Fibroblast of lung (primary cell): ENCODE data around the gene HDAC4. TPM values are rescaled to one million over a fixed set of nuclear protein-coding genes. Genes with fewer than 3 reads are reported as not detected.

ENCODE experiments used
- DNase-seq, 2 donors: peaks; one replicate each; pipeline versions ENCODE4 v3.0.0 to v3.0.0-alpha.2; 2010; ENCODE audit warnings: low read depth in 2 of 2
- H2AFZ ChIP-seq: 2 replicates; pipeline ENCODE4 v1.5.1; 2012; ENCODE audit warnings: low read length, control low read depth, inconsistent platforms
- H3K27ac ChIP-seq: 2 replicates; pipeline ENCODE4 v1.5.1; 2011; ENCODE audit warnings: low read length, control low read depth; ENCODE audit not compliant: insufficient read depth
- H3K27me3 ChIP-seq: 2 replicates; pipeline ENCODE4 v1.5.1; 2011; ENCODE audit warnings: mild to moderate bottlenecking, low read length; ENCODE audit not compliant: control insufficient read depth, insufficient read depth
- H3K36me3 ChIP-seq: 2 replicates; pipeline ENCODE4 v1.5.1; 2011; ENCODE audit warnings: low read length; ENCODE audit not compliant: control insufficient read depth, insufficient read depth
- H3K4me1 ChIP-seq: 2 replicates; pipeline ENCODE4 v1.5.1; 2011; ENCODE audit warnings: low read length; ENCODE audit not compliant: control insufficient read depth, insufficient read depth; ENCODE audit errors: extremely low read depth
- H3K4me2 ChIP-seq: 2 replicates; pipeline ENCODE4 v1.5.1; 2011; ENCODE audit warnings: low read length, control low read depth; ENCODE audit not compliant: insufficient read depth; ENCODE audit errors: extremely low read depth
- H3K4me3 ChIP-seq, 4 experiments: fragments of 200-600 bp in 1 of 4; sonication (generic) in 1 of 4; replicated peaks in 1 of 4; 2 replicates each; pipeline ENCODE4 v1.5.1; 2011 to 2016; ENCODE audit warnings: low read length in 4 of 4, low read depth in 3 of 4, mild to moderate bottlenecking in 3 of 4, control low read depth in 2 of 4, inconsistent platforms in 1 of 4, mixed read lengths in 1 of 4; ENCODE audit not compliant: insufficient read depth in 1 of 4; ENCODE audit errors: control extremely low read depth in 1 of 4
- H3K79me2 ChIP-seq: 2 replicates; pipeline ENCODE4 v1.5.1; 2012; ENCODE audit warnings: mild to moderate bottlenecking, low read length, inconsistent platforms; ENCODE audit not compliant: control insufficient read depth, insufficient read depth
- H3K9ac ChIP-seq: 2 replicates; pipeline ENCODE4 v1.5.1; 2011; ENCODE audit warnings: mild to moderate bottlenecking, low read length, control low read depth; ENCODE audit not compliant: insufficient read depth
- H3K9me3 ChIP-seq: 2 replicates; pipeline ENCODE4 v1.5.1; 2012; ENCODE audit warnings: low read depth, low read length; ENCODE audit not compliant: control insufficient read depth, insufficient read depth
- H4K20me1 ChIP-seq: 2 replicates; pipeline ENCODE4 v1.5.1; 2011; ENCODE audit warnings: low read length; ENCODE audit not compliant: control insufficient read depth, insufficient read depth; ENCODE audit errors: extremely low read depth
- EZH2 ChIP-seq: IDR thresholded peaks from 2 replicates; pipeline ENCODE4 v1.5.1; 2012; ENCODE audit warnings: low read length, control low read depth, mild to moderate bottlenecking; ENCODE audit errors: missing control alignments
- polyA plus RNA-seq, 2 donors: library from polyadenylated mRNA; depleted of rRNA in 1 of 2; stranded (reverse) in 1 of 2; unstranded in 1 of 2; fragments of >200 nt; gene quantifications; 2 replicates each; pipeline ENCODE4 v1.2.1, GENCODE V29; 2011 to 2012; ENCODE audit warnings: missing spikeins in 1 of 2
- total RNA-seq: library from RNA; depleted of rRNA; stranded (reverse); fragments of >200 nt; gene quantifications from 2 replicates; pipeline ENCODE4 v1.2.1, GENCODE V29; 2014
- TF ChIP-seq, protein P1 (sequence below), 2 donors: IDR thresholded peaks in 1 of 2; conservative IDR thresholded peaks in 1 of 2; 1 replicate in 1 of 2; 2 replicates in 1 of 2; pipeline ENCODE4 v1.5.1; 2011 to 2012; ENCODE audit warnings: low read length in 2 of 2, control low read depth in 1 of 2, inconsistent platforms in 1 of 2, low read depth in 1 of 2, mild to moderate bottlenecking in 1 of 2

Gene HDAC4
- total and polyA plus RNA-seq, 2 donors (not counting 1 experiment from before 2014, with no cell fraction given), result 7.4 to 19.8 TPM

- peak in 1 of 2 donors; percentile 92 for DNase-seq
- Histone ChIP-seq H2AFZ (no peak overlapping the region), H3K36me3 (no peaks in the 10 kb centered on the region), H3K9ac (no peak overlapping the region), H3K4me3 (no peak overlapping the region), H4K20me1 (no peaks in the 10 kb centered on the region), H3K4me2 (no peak overlapping the region), H3K27me3 (no peaks in the 10 kb centered on the region), H3K79me2 (peaks cover 3% of the 10 kb centered on the region), H3K4me1 (peaks cover 2% of the 10 kb centered on the region), H3K9me3 (no peaks in the 10 kb centered on the region), H3K27ac (no peak overlapping the region)
- TF ChIP-seq, protein P1, sequence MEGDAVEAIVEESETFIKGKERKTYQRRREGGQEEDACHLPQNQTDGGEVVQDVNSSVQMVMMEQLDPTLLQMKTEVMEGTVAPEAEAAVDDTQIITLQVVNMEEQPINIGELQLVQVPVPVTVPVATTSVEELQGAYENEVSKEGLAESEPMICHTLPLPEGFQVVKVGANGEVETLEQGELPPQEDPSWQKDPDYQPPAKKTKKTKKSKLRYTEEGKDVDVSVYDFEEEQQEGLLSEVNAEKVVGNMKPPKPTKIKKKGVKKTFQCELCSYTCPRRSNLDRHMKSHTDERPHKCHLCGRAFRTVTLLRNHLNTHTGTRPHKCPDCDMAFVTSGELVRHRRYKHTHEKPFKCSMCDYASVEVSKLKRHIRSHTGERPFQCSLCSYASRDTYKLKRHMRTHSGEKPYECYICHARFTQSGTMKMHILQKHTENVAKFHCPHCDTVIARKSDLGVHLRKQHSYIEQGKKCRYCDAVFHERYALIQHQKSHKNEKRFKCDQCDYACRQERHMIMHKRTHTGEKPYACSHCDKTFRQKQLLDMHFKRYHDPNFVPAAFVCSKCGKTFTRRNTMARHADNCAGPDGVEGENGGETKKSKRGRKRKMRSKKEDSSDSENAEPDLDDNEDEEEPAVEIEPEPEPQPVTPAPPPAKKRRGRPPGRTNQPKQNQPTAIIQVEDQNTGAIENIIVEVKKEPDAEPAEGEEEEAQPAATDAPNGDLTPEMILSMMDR (conservative IDR thresholded peaks at IDR 0.05 in 1 of 2, IDR thresholded peaks at IDR 0.05 in 1 of 2; ENCODE audit: low read depth in 1 of 2, low read length in 2 of 2), result no peak
- TF ChIP-seq EZH2, result no peak
These were observed 153.2 kb downstream of the HDAC4 start for GRCh38 chr2:239247401-239248245.

DNA sequence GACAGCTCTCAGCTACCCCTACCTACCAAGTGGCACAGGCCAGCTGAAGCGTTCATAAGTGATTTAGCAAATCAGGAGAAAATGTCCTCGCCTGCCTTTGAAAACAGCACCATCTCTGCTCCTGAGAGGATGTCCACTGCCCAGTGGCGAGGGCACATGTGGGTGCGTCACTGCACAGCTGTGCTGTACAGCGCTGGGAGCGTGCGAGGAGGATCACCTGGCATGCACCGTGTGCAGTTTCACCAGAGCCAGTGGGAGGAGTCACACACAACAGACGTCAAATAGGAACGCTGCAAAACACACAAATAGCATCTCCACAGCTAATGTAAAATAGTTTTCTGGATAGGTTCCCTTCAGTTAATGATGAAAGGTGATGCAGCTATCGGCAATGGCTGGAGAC lies 154.1 kb downstream of the HDAC4 start:
- H3K9me3 ChIP-seq, result no peaks in the 10 kb centered on the region
- no peaks in the 10 kb centered on the region for H3K36me3 ChIP-seq
- H3K4me1 ChIP-seq, result no peaks in the 10 kb centered on the region
- H3K4me3 ChIP-seq, result no peak overlapping the region
- H3K27me3 ChIP-seq, result no peaks in the 10 kb centered on the region
- H3K27ac ChIP-seq, result no peak overlapping the region
- H4K20me1 ChIP-seq, result no peaks in the 10 kb centered on the region
- H2AFZ ChIP-seq, result no peak overlapping the region
- DNase-seq, result no peak
- H3K79me2 ChIP-seq, result no peaks in the 10 kb centered on the region
- no peak overlapping the region for H3K4me2 ChIP-seq
- no peak overlapping the region for H3K9ac ChIP-seq
- TF ChIP-seq, protein P1 (conservative IDR thresholded peaks at IDR 0.05 in 1 of 2, IDR thresholded peaks at IDR 0.05 in 1 of 2; ENCODE audit: low read depth in 1 of 2, low read length in 2 of 2), result no peak
- TF ChIP-seq EZH2, result no peak

DNA sequence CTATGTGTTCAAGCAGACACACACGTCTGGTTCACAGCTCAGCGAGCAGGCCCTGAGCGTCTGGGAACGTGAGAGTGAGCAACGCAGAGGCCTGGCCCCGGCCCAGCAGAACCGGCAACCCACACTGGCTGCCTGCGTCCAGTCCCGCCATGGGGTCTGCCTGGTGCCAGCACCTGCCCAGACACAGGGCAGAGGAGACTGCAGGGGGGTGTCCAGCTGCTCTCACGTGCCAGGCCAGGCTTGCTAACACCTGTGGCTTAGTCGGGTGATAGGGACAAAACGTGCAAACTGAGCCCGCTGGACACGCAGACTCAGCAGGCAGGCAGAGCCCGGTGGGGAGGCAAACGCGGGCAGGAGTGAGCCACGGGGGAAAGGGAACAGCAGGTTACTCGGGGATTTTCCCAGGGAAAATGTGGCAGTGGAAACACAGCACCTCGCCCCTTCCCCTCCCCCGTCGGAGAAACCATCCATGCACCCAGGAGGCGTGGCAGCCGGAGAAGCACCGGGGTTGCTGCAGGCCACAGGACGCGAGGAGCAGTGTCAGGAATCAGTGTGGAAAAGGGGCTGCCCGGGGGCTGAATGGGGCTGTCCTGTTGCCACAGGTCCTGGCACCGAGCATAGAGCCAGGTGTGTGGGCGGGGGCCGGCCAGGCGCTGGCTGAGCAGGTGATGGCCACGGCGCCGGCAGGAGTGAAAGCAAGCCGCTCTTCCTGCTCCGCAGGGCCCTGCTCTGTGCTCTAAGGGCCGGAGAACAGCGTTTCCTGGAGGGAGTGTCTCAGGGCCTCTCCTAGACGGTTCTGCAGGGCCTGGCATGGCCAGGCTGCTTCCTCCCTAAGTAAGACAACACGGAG lies 154.7 kb downstream of the HDAC4 start:
- Histone ChIP-seq H3K27ac (no peak overlapping the region), H3K79me2 (no peaks in the 10 kb centered on the region), H3K9ac (no peak overlapping the region), H3K4me1 (no peaks in the 10 kb centered on the region), H3K4me2 (no peak overlapping the region), H3K36me3 (no peaks in the 10 kb centered on the region), H4K20me1 (no peaks in the 10 kb centered on the region), H3K4me3 (no peak overlapping the region), H3K9me3 (no peaks in the 10 kb centered on the region), H2AFZ (no peak overlapping the region), H3K27me3 (no peaks in the 10 kb centered on the region)
- no peak for DNase-seq
- TF ChIP-seq EZH2, result no peak
- TF ChIP-seq, protein P1 (conservative IDR thresholded peaks at IDR 0.05 in 1 of 2, IDR thresholded peaks at IDR 0.05 in 1 of 2; ENCODE audit: low read depth in 1 of 2, low read length in 2 of 2), result no peak
